Spleen (tissue), 11 donors: ENCODE data around the gene GJD2. TPM values are rescaled to one million over a fixed set of nuclear protein-coding genes. Genes with fewer than 3 reads are reported as not detected.

Source experiments
- DNase-seq: peaks from one replicate; pipeline ENCODE4 v3.0.0-alpha.2; 2020
- H3K27ac ChIP-seq, 8 donors: fragments of 200-600 bp; sonication (generic) in 7 of 8; 1 replicate in 4 of 8; 2 replicates in 4 of 8; pipeline versions ENCODE4 v1.5.0 to v1.8.0; 2016 to 2021; ENCODE audit warnings: inconsistent platforms in 4 of 8, mild to moderate bottlenecking in 4 of 8, moderate library complexity in 1 of 8
- H3K27me3 ChIP-seq, 7 donors: fragments of 200-600 bp; sonication (generic) in 6 of 7; replicated peaks in 1 of 7; 1 replicate in 4 of 7; 2 replicates in 3 of 7; pipeline versions ENCODE4 v1.5.0 to v1.8.0; 2016 to 2021; ENCODE audit warnings: inconsistent platforms in 3 of 7, mild to moderate bottlenecking in 1 of 7
- H3K36me3 ChIP-seq, 6 donors: fragments of 200-600 bp; sonication (generic) in 5 of 6; 1 replicate in 4 of 6; 2 replicates in 2 of 6; pipeline versions ENCODE4 v1.5.0 to v1.8.0; 2016 to 2021; ENCODE audit warnings: inconsistent platforms in 2 of 6
- H3K4me1 ChIP-seq, 6 donors: fragments of 200-600 bp; sonication (generic) in 5 of 6; 1 replicate in 3 of 6; 2 replicates in 3 of 6; pipeline versions ENCODE4 v1.5.0 to v1.8.0; 2016 to 2021; ENCODE audit warnings: inconsistent platforms in 3 of 6
- H3K4me3 ChIP-seq, 8 donors: fragments of 200-600 bp; sonication (generic) in 7 of 8; 1 replicate in 4 of 8; 2 replicates in 4 of 8; pipeline versions ENCODE4 v1.5.0 to v1.8.0; 2016 to 2021; ENCODE audit warnings: inconsistent platforms in 4 of 8, mild to moderate bottlenecking in 4 of 8, moderate library complexity in 2 of 8
- H3K9me3 ChIP-seq, 8 donors: fragments of 200-600 bp; sonication (generic) in 7 of 8; 1 replicate in 4 of 8; 2 replicates in 4 of 8; pipeline versions ENCODE4 v1.5.0 to v1.8.0; 2016 to 2021; ENCODE audit warnings: inconsistent platforms in 4 of 8
- CTCF ChIP-seq, 11 experiments: fragments of 200-600 bp in 7 of 11; fragments of 450-650 bp in 4 of 11; sonication (generic) in 4 of 11; IDR thresholded peaks in 8 of 11; conservative IDR thresholded peaks in 3 of 11; 1 replicate in 7 of 11; 2 replicates in 4 of 11; pipeline versions ENCODE4 v1.4.0 to v1.8.0; 2016 to 2021; ENCODE audit warnings: antibody characterized with exemption in 11 of 11, inconsistent platforms in 4 of 11, mild to moderate bottlenecking in 1 of 11
- POLR2A ChIP-seq, 3 donors: fragments of 450-650 bp; IDR thresholded peaks; one replicate each; pipeline ENCODE4 v1.5.1; 2017; ENCODE audit warnings: antibody characterized with exemption in 3 of 3, mild to moderate bottlenecking in 1 of 3
- POLR2AphosphoS5 ChIP-seq, 3 donors: sonication (generic); formaldehyde crosslinking; IDR thresholded peaks; one replicate each; pipeline ENCODE4 v1.5.1; 2017; ENCODE audit warnings: antibody characterized with exemption in 3 of 3
- WGBS, 5 donors: extraction: QIAGEN DNeasy Blood & Tissue Kit in 3 of 5; methylation state at CpG; one replicate each; pipeline versions ENCODE4 v1.1.5 to v1.1.7; 2013 to 2018; 5-methylcytosine and 5-hydroxymethylcytosine counted together
- intact Hi-C: fragments of 100-400 bp; cut with DNase I; formaldehyde crosslinking; loops from one replicate; pipeline ENCODE4 v1.15.0; 2023; ENCODE audit warnings: low total_unique reads
- polyA plus RNA-seq, 3 donors: library from polyadenylated mRNA; stranded (reverse); fragments of 200-250 nt; gene quantifications; one replicate each; pipeline ENCODE4 v1.2.1, GENCODE V29; 2013
- total RNA-seq, 7 donors: library from RNA; depleted of rRNA in 3 of 7; stranded (reverse); fragments of >200 nt in 3 of 7; fragmentation: NEBNext Ultra II Directional in 4 of 7; extraction: Animal tissue kit (Norgen Biotek cat#: 25700) in 4 of 7; gene quantifications; one replicate each; pipeline versions ENCODE4 v1.1.0 to v1.2.1, GENCODE V29; 2016 to 2021
- donor health status: healthy with polysubstance abuse.
- donor health status: DM: no; HTN: no; CAD: no; lungs with moderate emphysema.
- donor health status: DM: no; HTN: no; CAD: no.
- donor health status: Bipolar disorder and iron deficiency.
- donor health status: healthy.
- donor health status: DM: no; HTN: no; CAD: no.
- donor health status: DM: yes; HTN: yes; CAD: no.

The GJD2 gene
- total and polyA plus RNA-seq, 10 donors, result 0.02 TPM; not detected in 9

- Histone ChIP-seq H3K27ac (no peak overlapping the region), H3K4me1 (peaks cover 0 to 6% (median 4%) of the 10 kb centered on the region in 6 donors), H3K9me3 (no peaks in the 10 kb centered on the region), H3K36me3 (no peaks in the 10 kb centered on the region), H3K4me3 (no peak overlapping the region), H3K27me3 (peaks cover 0 to 41% (median 15%) of the 10 kb centered on the region in 7 donors)
- DNase-seq, result no peak
- intact Hi-C loops, result no loop called here
- WGBS, 5 donors, result 75 to 83% (median 78%) methylated on average over 4 of the region's 4 CpGs
- TF ChIP-seq POLR2AphosphoS5 (IDR thresholded peaks at IDR 0.05) (no peak), POLR2A (IDR thresholded peaks at IDR 0.05) (no peak), CTCF (IDR thresholded peaks at IDR 0.05 in 8 of 11, conservative IDR thresholded peaks at IDR 0.05 in 3 of 11) (no peak)
These were observed 5.1 kb downstream of the GJD2 start for GRCh38 chr15:34749691-34750090.

GRCh38 chr15:34739346-34739745 lies 15.5 kb downstream of the GJD2 start:
- Histone ChIP-seq H3K4me3 (no peak overlapping the region), H3K36me3 (no peaks in the 10 kb centered on the region), H3K9me3 (no peaks in the 10 kb centered on the region), H3K27ac (no peak overlapping the region), H3K27me3 (peaks cover 0 to 37% (median 0%) of the 10 kb centered on the region in 7 donors), H3K4me1 (no peaks in the 10 kb centered on the region)
- WGBS, 5 donors, result 92 to 98% (median 96%) methylated on average over 2 of the region's 2 CpGs
- TF ChIP-seq CTCF (IDR thresholded peaks at IDR 0.05 in 8 of 11, conservative IDR thresholded peaks at IDR 0.05 in 3 of 11), result no peak
- TF ChIP-seq POLR2AphosphoS5 (IDR thresholded peaks at IDR 0.05), result no peak
- no peak for TF ChIP-seq POLR2A (IDR thresholded peaks at IDR 0.05)
- intact Hi-C loops, result no loop called here
- no peak for DNase-seq

DNA sequence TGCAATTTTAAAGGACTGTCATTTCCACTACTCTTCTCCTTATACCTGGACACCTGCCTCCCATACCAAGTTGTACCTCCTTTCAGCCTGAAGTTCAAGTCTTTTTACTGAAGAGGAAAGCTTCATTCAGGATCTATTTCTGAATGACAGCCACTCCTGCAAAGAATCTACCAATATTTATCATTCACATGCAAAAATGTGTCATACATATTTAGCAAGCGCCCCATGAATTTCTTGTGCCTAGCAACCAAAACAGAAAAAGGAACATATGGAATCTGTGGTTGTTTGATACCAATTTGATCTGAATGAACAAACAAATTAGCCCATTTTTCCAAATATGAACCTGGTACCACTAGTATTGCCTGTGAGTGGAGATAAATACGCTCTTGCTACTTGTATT lies 16.8 kb downstream of the GJD2 start:
- no peak for DNase-seq
- Histone ChIP-seq H3K27ac (no peak overlapping the region), H3K4me3 (no peak overlapping the region), H3K36me3 (no peaks in the 10 kb centered on the region), H3K4me1 (no peaks in the 10 kb centered on the region), H3K9me3 (no peaks in the 10 kb centered on the region), H3K27me3 (peaks cover 0 to 31% (median 0%) of the 10 kb centered on the region in 7 donors)
- intact Hi-C loops, result no loop called here
- TF ChIP-seq POLR2AphosphoS5 (IDR thresholded peaks at IDR 0.05), result no peak
- no peak for TF ChIP-seq POLR2A (IDR thresholded peaks at IDR 0.05)
- 87 to 98% (median 92%) methylated on average over 2 of the region's 2 CpGs for WGBS, 5 donors

DNA sequence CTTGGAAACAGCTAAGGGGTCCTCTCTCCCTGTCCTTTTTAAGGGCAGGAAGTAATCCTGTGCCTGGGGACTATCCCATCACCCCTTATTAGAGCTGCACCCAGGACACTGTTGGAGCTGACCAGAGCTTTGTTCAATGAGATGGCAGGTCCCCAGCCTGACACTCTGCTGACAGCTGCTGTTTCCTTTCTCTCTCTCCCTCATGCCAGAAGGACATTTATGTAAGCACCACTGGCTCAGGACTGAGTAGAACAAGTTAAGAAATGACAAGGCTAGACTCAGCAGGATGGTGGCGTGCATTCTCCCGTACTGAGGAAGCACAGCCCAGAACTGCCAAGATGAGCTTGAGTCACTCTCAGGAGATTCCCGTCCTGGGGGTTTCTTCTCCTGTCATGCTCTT lies 17.3 kb downstream of the GJD2 start:
- Histone ChIP-seq H3K27me3 (peaks cover 0 to 33% (median 0%) of the 10 kb centered on the region in 7 donors), H3K4me1 (no peaks in the 10 kb centered on the region), H3K4me3 (no peak overlapping the region), H3K27ac (no peak overlapping the region), H3K36me3 (no peaks in the 10 kb centered on the region), H3K9me3 (no peaks in the 10 kb centered on the region)
- DNase-seq, result no peak
- intact Hi-C loops, result no loop called here
- WGBS, 5 donors, result 36 to 77% (median 60%) methylated on average over 3 of the region's 3 CpGs
- TF ChIP-seq POLR2A (IDR thresholded peaks at IDR 0.05) (no peak), POLR2AphosphoS5 (IDR thresholded peaks at IDR 0.05) (no peak), CTCF (IDR thresholded peaks at IDR 0.05 in 8 of 11, conservative IDR thresholded peaks at IDR 0.05 in 3 of 11) (no peak)

GRCh38 chr15:34734303-34734702 lies 20.5 kb downstream of the GJD2 start:
- no peak for DNase-seq
- Histone ChIP-seq H3K9me3 (no peaks in the 10 kb centered on the region), H3K27me3 (peaks cover 0 to 35% (median 0%) of the 10 kb centered on the region in 7 donors), H3K36me3 (no peaks in the 10 kb centered on the region), H3K4me3 (no peak overlapping the region), H3K27ac (no peak overlapping the region), H3K4me1 (no peaks in the 10 kb centered on the region)
- 69 to 76% (median 75%) methylated on average over 5 of the region's 5 CpGs for WGBS, 5 donors
- intact Hi-C loops, result no loop called here
- TF ChIP-seq POLR2A (IDR thresholded peaks at IDR 0.05), result no peak
- TF ChIP-seq CTCF (IDR thresholded peaks at IDR 0.05 in 8 of 11, conservative IDR thresholded peaks at IDR 0.05 in 3 of 11), result no peak
- no peak for TF ChIP-seq POLR2AphosphoS5 (IDR thresholded peaks at IDR 0.05)
